Fibroblast of lung (primary cell): Measurements from ENCODE around the gene SEC16A. TPM values are rescaled to one million over a fixed set of nuclear protein-coding genes. Genes with fewer than 3 reads are reported as not detected.

Experiments used
- DNase-seq, 2 donors: peaks; one replicate each; pipeline versions ENCODE4 v3.0.0 to v3.0.0-alpha.2; 2010; ENCODE audit warnings: low read depth in 2 of 2
- H2AFZ ChIP-seq: 2 replicates; pipeline ENCODE4 v1.5.1; 2012; ENCODE audit warnings: low read length, control low read depth, inconsistent platforms
- H3K27ac ChIP-seq: 2 replicates; pipeline ENCODE4 v1.5.1; 2011; ENCODE audit warnings: low read length, control low read depth; ENCODE audit not compliant: insufficient read depth
- H3K27me3 ChIP-seq: 2 replicates; pipeline ENCODE4 v1.5.1; 2011; ENCODE audit warnings: mild to moderate bottlenecking, low read length; ENCODE audit not compliant: control insufficient read depth, insufficient read depth
- H3K36me3 ChIP-seq: 2 replicates; pipeline ENCODE4 v1.5.1; 2011; ENCODE audit warnings: low read length; ENCODE audit not compliant: control insufficient read depth, insufficient read depth
- H3K4me1 ChIP-seq: 2 replicates; pipeline ENCODE4 v1.5.1; 2011; ENCODE audit warnings: low read length; ENCODE audit not compliant: control insufficient read depth, insufficient read depth; ENCODE audit errors: extremely low read depth
- H3K4me2 ChIP-seq: 2 replicates; pipeline ENCODE4 v1.5.1; 2011; ENCODE audit warnings: low read length, control low read depth; ENCODE audit not compliant: insufficient read depth; ENCODE audit errors: extremely low read depth
- H3K4me3 ChIP-seq, 4 experiments: fragments of 200-600 bp in 1 of 4; sonication (generic) in 1 of 4; replicated peaks in 1 of 4; 2 replicates each; pipeline ENCODE4 v1.5.1; 2011 to 2016; ENCODE audit warnings: low read length in 4 of 4, low read depth in 3 of 4, mild to moderate bottlenecking in 3 of 4, control low read depth in 2 of 4, inconsistent platforms in 1 of 4, mixed read lengths in 1 of 4; ENCODE audit not compliant: insufficient read depth in 1 of 4; ENCODE audit errors: control extremely low read depth in 1 of 4
- H3K79me2 ChIP-seq: 2 replicates; pipeline ENCODE4 v1.5.1; 2012; ENCODE audit warnings: mild to moderate bottlenecking, low read length, inconsistent platforms; ENCODE audit not compliant: control insufficient read depth, insufficient read depth
- H3K9ac ChIP-seq: 2 replicates; pipeline ENCODE4 v1.5.1; 2011; ENCODE audit warnings: mild to moderate bottlenecking, low read length, control low read depth; ENCODE audit not compliant: insufficient read depth
- H3K9me3 ChIP-seq: 2 replicates; pipeline ENCODE4 v1.5.1; 2012; ENCODE audit warnings: low read depth, low read length; ENCODE audit not compliant: control insufficient read depth, insufficient read depth
- H4K20me1 ChIP-seq: 2 replicates; pipeline ENCODE4 v1.5.1; 2011; ENCODE audit warnings: low read length; ENCODE audit not compliant: control insufficient read depth, insufficient read depth; ENCODE audit errors: extremely low read depth
- CTCF ChIP-seq, 2 donors: IDR thresholded peaks in 1 of 2; conservative IDR thresholded peaks in 1 of 2; 1 replicate in 1 of 2; 2 replicates in 1 of 2; pipeline ENCODE4 v1.5.1; 2011 to 2012; ENCODE audit warnings: low read length in 2 of 2, control low read depth in 1 of 2, inconsistent platforms in 1 of 2, low read depth in 1 of 2, mild to moderate bottlenecking in 1 of 2
- EZH2 ChIP-seq: IDR thresholded peaks from 2 replicates; pipeline ENCODE4 v1.5.1; 2012; ENCODE audit warnings: low read length, control low read depth, mild to moderate bottlenecking; ENCODE audit errors: missing control alignments
- polyA plus RNA-seq, 2 donors: library from polyadenylated mRNA; depleted of rRNA in 1 of 2; stranded (reverse) in 1 of 2; unstranded in 1 of 2; fragments of >200 nt; gene quantifications; 2 replicates each; pipeline ENCODE4 v1.2.1, GENCODE V29; 2011 to 2012; ENCODE audit warnings: missing spikeins in 1 of 2
- total RNA-seq: library from RNA; depleted of rRNA; stranded (reverse); fragments of >200 nt; gene quantifications from 2 replicates; pipeline ENCODE4 v1.2.1, GENCODE V29; 2014

Gene SEC16A
- total and polyA plus RNA-seq, 2 donors (not counting 1 experiment from before 2014, with no cell fraction given) = 17.8 to 23.9 TPM

- Histone ChIP-seq H3K9me3 (no peaks in the 10 kb centered on the region), H3K4me2 (no peak overlapping the region), H2AFZ (no peak overlapping the region), H3K79me2 (peaks cover 3% of the 10 kb centered on the region), H3K27ac (no peak overlapping the region), H3K4me3 (no peak overlapping the region), H4K20me1 (no peaks in the 10 kb centered on the region), H3K9ac (no peak overlapping the region), H3K36me3 (peaks cover 12% of the 10 kb centered on the region), H3K4me1 (no peaks in the 10 kb centered on the region), H3K27me3 (no peaks in the 10 kb centered on the region)
- no peak for DNase-seq
- TF ChIP-seq CTCF (conservative IDR thresholded peaks at IDR 0.05 in 1 of 2, IDR thresholded peaks at IDR 0.05 in 1 of 2; ENCODE audit: low read depth in 1 of 2, low read length in 2 of 2) (no peak), EZH2 (no peak)
Measured at GRCh38 chr9:136522314-136523237, 39.7 kb upstream of the SEC16A start.

- H4K20me1 ChIP-seq = no peaks in the 10 kb centered on the region
Measured at GRCh38 chr9:136521537-136521936, 38.7 kb upstream of the SEC16A start.

More at GRCh38 chr9:136521537-136521936, 38.7 kb upstream of the SEC16A start:
- Histone ChIP-seq H3K36me3 (peaks cover 15% of the 10 kb centered on the region), H2AFZ (no peak overlapping the region), H3K4me1 (no peaks in the 10 kb centered on the region), H3K4me3 (no peak overlapping the region), H3K27me3 (no peaks in the 10 kb centered on the region), H3K9me3 (no peaks in the 10 kb centered on the region), H3K4me2 (no peak overlapping the region), H3K27ac (no peak overlapping the region), H3K9ac (no peak overlapping the region), H3K79me2 (no peaks in the 10 kb centered on the region)
- TF ChIP-seq EZH2 = no peak
- no peak for TF ChIP-seq CTCF (conservative IDR thresholded peaks at IDR 0.05 in 1 of 2, IDR thresholded peaks at IDR 0.05 in 1 of 2; ENCODE audit: low read depth in 1 of 2, low read length in 2 of 2)
- DNase-seq = no peak
